ENCODE measurements around the gene DENND4C. TPM values are rescaled to one million over a fixed set of nuclear protein-coding genes. Genes with fewer than 3 reads are reported as not detected.
"Not testable (repeated sequence)": the region's sequence is repeated elsewhere in the genome, so short reads cannot be mapped to it uniquely, and the experiment has no call there.

Gene DENND4C
- total RNA-seq, 1 donor from 2014 or later, result 53.7 TPM

DNA sequence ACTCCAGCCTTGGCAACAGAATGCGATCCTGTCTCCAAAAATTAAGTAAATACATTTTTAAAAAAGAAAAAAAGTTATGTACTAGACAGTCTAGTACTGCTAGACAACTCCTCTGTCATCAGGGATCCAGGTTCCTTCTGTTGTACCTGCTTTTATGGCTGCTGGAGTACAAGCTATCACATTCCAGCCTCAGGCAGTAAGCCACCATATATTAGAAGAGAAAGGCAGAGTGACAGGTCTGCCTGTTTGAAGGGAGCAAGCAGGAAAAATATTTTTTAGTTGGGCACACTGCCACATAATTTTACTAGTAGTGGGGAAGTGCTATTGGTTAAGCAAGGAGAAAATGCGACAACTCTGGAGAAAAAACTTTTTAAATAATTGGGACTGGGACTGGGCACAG lies 138.6 kb downstream of the DENND4C start:
- no peak for DNase-seq (ENCODE audit: extremely low read depth, low read depth, low spot score)

DNA sequence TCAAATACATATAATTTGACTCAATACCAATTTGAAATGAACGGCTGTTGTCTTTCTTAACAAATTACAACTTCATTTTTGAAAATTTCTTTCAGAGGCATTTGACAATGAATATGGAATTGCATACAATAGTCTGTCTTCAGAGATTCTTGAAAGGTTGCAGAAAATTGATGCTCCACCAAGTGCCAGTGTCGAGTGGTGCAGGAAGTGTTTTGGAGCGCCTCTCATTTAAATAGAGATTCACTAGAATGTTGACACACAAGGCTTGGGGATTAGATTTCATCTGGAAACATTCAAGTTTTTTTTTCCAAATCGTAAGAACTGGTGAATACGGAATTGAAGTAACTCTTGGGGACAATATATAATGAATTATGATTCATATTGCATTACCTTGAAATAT lies 141.4 kb downstream of the DENND4C start:
- DNase-seq (ENCODE audit: extremely low read depth, low read depth, low spot score), result no peak

DNA sequence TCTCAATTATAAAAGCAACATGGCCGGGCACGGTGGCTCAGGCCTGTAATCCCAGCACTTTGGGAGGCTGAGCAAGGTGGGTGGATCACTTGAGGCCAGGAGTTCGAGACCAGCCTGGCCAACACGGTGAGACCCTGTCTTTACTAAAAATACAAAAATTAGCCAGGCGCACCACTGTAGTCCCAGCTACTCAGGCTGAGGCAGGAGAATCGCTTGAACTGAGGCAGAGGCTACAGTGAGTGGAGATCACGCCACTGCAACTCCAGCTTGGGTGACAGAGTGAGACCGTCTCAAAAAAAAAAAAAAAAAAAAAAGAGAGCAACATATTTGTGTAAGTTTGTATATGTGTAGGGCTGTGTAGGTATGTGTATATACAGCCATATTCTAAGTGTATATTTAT lies 142.1 kb downstream of the DENND4C start:
- DNase-seq (ENCODE audit: extremely low read depth, low read depth, low spot score), result no peak

DNA sequence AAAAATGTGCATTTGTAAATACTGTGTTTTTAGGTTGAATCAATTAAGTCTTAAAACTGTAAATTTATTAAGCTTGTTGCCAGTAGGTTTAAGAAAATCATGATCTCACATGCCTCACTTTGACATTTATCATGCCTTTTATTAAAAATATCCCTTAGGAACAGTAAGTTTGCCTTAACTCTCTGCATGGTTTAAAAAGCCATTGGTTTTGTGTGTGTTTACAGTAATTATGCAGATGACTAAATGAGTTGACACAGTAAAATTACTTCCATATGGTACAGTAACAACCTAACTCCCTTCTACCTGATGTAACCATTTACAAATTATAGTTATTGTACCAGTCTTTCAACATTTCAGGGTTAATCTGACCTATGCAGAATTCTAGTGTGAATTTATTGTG lies 143.0 kb downstream of the DENND4C start:
- no peak for DNase-seq (ENCODE audit: extremely low read depth, low read depth, low spot score)

DNA sequence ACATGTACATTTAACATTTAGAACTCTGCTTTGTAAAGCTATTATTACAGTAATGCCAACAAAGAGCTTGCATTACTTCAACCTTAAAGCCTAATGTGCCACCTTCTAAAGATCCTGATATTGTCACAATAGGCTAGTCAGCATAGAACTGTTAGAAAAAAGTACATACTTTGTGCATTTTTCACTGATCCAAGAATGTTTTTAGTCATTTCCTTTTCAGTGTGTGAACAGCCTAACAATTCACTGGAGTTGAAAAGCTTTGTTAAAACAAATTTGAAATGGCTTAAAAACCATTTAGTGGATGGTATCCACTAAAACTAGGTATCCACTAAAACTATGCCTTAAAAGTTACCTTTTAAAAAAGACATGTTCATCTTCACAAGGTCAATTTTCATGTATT lies 145.0 kb downstream of the DENND4C start:
- no peak for DNase-seq (ENCODE audit: extremely low read depth, low read depth, low spot score)

DNA sequence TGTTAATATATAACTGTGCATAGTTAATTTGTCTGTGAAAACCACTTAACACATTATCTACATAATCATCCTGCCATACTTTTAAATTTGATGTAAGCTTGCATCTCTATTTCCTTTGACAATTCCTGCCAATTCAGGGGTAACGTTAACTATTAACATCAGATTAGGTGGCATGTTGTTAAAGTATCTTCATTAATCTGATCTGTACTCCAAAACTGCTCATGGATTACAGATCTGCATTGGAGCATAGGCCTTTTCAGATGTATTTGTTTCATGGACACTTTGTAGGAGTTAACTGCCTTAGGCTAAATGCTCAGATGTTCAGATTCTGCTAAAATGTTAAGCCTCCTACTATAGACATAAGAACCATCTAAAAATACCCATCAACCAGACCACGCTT lies 146.4 kb downstream of the DENND4C start:
- DNase-seq (ENCODE audit: extremely low read depth, low read depth, low spot score), result no peak

DNA sequence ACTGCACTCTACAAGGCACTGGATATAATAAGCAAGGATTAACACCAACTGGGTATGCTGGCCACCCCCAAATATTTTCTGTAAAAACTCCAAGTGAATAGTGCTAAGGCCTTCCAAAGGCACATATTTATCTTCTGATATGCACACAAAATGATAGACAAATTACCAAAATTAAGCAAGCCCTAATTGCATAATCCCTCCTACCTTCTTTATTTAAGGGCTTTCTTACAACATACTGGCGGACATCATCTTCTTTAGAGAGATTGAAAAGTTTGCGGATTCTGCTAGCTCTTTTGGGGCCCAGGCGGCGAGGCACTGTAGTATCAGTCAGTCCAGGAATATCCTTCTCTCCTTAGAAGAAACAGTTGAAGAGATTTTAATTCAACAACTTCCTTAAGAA lies 147.7 kb downstream of the DENND4C start:
- DNase-seq (ENCODE audit: extremely low read depth, low read depth, low spot score), result no peak

DNA sequence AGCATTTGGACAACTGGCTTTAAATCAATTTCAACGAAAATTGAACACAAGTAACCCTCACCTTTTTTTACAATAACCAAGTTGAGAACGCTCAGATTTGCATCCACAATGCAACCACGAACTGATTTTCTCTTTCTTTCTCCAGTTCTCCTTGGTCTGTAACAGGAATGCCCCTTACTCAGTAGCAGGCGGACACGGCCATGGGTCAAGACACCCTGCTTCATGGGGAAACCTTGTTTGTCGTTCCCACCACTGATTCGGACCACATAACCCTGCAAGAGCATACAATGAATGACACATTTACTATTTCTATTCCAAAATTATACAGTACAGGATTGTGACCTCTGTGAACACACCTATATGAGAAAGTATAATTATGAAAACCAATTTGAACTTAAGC lies 148.2 kb downstream of the DENND4C start:
- DNase-seq (ENCODE audit: extremely low read depth, low read depth, low spot score), result no peak

DNA sequence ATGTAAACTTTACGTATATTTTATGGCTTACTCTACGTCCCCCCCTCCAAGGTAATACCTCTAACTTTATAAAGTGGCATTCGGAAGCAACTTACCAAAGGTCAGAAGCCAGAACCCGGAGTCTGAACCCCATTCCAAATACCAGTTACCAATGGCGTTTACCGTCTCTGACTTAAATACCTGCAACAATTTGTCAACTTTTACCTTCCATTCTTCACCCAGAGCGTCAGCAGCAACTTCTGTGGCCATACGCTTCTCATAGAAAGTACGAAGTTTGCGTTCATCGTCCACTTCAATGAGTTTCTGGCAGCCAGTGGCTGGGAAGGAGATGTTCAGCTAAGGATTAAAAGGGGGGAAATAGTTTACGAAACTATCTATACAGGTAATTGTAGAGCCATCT lies 148.8 kb downstream of the DENND4C start:
- DNase-seq (ENCODE audit: extremely low read depth, low read depth, low spot score), result no peak

DNA sequence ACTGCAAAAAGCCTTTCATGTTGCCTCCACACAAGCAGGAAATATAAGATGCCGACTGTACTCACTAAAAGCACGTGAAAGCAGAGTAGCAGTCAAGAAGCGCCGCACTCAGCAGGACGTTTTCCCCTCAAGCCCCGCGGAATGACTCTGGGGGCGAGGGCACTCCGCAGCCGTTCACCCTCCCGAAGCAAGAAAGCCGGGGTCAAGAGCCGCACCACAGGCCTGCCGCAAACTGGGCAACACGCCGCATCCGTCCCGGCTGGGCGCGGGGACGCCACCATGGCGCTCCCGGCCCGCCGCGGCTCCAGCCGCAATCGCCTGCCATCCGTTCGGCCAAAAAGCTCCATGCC lies 149.2 kb downstream of the DENND4C start:
- DNase-seq (ENCODE audit: extremely low read depth, low read depth, low spot score), result no peak

DNA sequence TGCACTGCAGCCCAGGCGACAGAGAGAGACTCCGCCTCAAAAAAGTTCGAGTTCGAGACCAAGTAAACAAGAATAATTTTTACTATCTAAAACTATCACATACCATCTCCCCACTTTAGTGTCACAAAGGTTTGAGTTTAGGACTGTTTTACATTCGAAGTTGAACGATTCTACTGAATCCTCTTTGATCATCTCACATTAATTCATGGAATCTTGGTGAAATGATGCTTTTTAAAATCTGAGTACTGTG lies 150.3 kb downstream of the DENND4C start:
- DNase-seq (ENCODE audit: extremely low read depth, low read depth, low spot score), result no peak

DNA sequence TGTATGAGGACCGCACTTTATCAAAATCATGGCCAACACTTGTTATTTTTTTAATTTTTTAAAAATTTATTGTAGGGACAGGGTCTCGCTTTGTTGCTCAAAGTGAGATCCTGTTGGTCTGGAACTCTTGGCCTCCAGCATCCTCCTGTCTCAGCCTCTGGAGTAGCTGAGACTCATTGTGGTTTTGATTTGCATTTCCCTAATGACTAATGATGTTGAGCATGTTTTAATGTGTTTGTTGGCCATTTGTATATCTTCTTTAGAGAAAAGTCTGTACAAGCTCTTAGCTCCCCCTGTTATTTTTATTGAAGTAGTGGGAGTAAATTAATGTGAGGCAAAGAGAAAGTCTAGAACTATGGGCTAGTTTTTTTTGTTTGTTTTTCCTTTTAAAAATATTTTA lies 151.2 kb downstream of the DENND4C start:
- no peak for DNase-seq (ENCODE audit: extremely low read depth, low read depth, low spot score)

DNA sequence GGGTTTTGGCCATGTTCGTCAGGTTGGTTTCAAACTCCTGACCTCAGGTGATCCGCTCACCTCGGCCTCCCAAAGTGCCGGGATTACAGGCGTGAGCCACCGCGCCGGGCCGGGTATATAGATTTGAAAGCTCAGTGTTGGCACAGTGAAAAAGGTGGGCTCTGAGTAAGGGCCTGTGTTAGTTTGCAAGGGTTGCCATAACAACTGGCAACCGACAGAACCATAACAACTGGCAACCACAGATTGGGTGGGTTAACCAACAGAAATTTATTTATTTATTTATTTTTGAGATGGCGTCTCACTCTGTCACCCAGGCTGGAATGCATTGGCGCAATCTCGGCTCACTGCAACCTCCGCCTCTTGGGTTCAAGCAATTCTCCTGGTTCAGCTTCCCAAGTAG lies 154.7 kb downstream of the DENND4C start:
- DNase-seq (ENCODE audit: extremely low read depth, low read depth, low spot score), result not testable (repeated sequence)

DNA sequence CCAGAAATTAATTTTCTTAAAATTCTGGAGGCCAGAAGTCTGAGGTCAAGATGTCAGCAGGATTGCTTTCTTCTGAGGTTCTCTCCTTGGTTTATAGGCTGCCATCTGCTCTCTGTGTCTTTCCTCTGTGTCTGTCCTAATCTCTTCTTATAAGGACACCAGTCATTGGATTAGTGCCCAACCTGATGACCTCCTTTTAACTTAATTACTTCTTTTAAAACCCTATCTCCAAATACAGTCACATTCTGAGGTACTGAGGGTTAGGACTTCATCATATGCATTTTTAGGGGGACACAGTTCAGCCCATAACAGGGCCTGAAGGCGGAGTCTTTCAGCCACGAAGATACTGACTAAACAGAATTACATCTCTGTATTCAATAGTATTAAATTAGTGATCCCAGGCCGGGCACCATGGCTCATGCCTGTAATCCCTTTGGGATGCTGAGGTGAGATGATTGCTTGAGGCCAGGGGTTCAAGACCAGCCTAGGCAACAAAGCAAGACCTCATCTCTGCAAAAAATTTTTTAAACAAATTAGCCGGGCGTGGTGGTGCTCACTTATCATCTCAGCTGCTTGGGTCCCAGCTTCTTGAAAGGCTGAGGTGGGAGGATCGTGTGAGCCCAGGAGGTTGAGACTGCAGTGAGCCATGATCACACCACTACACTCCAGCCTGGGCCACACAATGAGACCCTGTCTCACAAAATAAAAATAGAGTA lies 155.5 kb downstream of the DENND4C start:
- no peak for DNase-seq (ENCODE audit: extremely low read depth, low read depth, low spot score)

DNA sequence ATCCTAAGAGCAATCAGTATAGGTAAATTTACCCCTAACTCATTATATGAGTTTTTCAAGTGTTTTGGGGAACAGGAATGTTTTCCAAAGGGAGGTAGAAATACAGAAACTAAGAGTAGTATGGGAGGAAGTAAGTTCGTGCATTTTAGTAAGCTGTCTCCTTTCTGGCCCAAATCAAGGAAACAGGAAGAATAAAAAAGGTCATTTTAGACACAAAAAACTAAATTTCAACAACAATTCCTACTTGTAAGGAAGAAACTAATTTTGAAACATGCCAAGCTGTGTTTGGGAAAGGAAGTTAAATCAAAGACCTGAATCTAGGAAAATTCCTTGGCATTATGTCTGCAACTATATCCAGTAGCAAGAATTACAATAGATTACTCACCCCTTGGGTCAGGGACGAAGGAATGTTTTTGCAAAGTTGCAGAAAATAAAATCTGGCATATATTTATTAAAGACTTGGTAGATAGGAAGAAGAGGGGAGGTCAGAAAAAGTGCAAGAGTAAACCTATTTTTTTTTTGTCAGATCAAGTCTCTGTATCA lies 156.1 kb downstream of the DENND4C start:
- DNase-seq (ENCODE audit: extremely low read depth, low read depth, low spot score), result peak; percentile 68

DNA sequence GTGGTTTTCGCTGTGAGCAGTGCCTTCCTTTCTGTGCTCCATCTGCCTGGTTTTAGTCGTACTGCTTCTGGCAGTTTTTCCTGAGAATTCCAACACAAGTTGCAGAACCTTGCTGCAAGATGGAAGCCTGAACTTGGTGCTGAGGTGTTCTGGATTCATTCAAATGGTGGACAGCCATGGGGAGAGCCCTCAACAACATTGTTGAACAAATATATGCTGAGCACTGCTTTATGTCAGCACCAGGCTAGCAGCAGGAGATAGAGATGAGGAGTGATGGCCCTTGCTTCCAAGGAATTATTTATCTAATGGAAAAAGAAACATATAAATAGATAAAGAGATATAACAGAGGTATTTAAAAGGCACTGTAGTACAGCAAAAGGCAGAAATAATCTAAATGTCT lies 156.8 kb downstream of the DENND4C start:
- no peak for DNase-seq (ENCODE audit: extremely low read depth, low read depth, low spot score)

DNA sequence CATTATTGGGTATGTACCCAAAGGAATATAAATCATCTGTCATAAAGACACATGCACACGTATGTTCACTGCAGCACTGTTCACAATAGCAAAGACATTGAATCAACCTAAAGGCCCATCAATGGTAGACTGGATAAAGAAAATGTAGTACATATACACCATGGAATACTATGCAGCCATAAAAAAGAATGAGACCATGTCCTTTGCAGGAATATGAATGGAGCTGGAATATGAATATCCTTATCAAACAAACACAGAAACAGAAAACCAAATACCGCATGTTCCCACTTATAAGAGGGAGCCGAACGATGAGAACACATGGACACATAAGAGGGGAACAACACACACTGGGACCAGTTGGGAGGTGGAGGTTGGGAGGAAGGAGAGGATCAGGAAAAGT lies 159.0 kb downstream of the DENND4C start:
- DNase-seq (ENCODE audit: extremely low read depth, low read depth, low spot score), result not testable (repeated sequence)

DNA sequence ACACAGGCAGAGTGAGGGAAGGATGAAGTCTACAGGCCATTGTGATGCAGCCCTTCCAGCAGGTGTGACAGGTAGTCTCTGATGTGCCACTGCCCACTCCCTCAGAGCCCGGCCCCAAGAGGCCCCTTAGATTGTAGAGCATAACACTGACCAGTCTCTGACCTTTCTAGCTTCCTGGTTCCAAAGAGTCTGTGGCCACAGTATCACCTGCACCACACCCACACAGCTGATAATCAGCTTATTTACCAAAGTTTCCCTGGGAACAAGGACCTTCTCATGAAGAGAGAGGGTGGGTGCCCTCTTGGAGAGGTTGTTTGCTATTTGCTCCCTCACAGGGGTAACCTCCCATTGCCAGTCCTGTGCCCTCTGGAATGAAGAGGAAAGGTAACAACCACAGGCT lies 167.4 kb downstream of the DENND4C start:
- no peak for DNase-seq (ENCODE audit: extremely low read depth, low read depth, low spot score)

DNA sequence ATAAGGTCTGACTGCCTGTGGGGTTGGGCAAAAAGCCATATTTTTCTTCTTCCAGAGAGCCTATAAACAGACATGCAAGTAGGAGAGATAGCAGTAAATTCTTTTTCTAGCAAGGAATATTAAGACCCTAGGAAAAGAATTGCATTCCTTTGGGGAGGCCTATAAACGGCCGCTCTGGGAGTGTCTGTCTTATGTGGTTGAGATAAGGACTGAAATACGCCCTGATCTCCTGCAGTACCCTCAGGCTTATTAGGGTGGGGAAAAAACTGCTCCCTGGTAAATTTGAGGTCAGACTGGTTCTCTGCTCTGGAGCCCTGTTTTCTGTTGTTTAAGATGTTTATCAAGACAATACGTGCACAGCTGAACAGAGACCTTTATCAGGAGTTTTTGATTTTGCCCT lies 172.7 kb downstream of the DENND4C start:
- DNase-seq (ENCODE audit: extremely low read depth, low read depth, low spot score), result not testable (repeated sequence)

DNA sequence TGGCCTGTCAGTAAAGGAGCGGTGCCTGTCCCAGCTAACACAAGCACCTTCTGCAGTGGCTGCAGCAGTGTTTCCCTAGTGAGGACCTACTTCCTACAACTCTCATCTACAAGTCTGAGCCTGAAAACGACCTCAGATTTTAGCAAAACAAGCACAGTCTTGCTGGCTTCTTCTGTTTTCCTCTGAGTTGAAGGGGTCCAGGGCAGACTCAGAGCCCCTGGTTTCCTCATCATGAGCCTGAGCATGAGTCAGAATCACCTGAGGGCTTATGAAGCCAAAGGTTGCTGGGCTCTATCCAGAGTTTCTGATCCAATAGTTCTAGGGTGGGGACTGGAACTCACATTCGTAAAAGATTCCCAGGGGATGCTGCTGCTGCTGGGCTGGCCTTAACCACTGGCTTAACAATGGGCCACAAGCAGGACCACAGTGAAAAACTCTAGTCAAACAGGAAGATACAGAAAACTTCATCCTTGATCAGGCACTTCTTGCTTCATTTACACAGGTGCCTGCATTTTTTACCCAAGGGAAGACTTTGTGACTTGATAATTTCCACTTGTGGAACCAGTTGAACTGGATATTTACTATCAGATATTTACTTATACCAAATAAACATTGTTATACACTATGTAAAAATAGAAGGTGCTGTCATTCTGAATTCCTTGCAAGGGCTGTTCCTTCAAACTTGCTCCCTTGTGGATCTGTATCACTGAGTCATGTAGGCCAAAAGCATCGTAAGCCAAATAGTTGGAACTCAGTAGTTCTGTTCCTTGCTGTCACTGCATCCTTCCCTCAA lies 174.0 kb downstream of the DENND4C start:
- no peak for DNase-seq (ENCODE audit: extremely low read depth, low read depth, low spot score)

DNA sequence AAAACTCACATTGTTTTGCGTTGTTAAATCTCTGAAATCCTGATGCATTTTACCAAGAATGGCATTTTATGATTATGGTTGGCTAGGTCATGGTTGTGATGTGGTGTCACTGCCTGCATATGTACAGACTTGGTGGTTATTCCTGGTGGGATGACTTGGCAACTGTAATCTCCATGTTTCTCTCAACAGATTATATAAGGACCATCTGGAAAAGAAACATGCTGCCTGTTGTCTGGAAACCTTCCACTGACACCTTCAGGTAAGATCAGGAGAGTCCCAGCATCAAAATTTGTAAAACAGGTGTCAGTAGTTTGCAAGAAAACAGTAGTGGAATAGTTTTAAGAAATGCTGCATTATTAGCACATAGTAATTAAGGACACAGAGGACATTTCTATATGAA lies 175.3 kb downstream of the DENND4C start:
- DNase-seq (ENCODE audit: extremely low read depth, low read depth, low spot score), result no peak

DNA sequence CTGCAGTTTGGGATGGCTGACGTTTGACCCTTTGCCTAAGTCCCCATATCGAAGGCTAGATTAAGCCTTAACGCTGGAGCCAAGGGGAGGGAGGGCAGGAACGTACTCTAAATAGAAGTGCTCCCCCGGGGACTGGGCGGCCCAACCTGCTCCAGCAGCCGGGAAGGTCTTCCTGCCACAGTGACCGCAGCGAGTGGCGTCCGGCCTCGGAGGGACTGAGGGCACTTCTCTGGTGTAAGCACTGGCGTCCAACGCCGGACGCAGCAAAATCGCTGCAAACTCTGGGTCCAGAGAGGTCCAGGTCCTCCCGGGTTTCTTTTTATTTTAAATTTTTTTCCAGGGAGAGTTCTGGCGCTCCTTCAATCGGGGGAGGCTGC lies 177.8 kb downstream of the DENND4C start:
- no peak for DNase-seq (ENCODE audit: extremely low read depth, low read depth, low spot score)
